Activated CD4-positive, alpha-beta memory T cell treated with anti-CD3 and anti-CD28 coated beads, Interleukin-2, amount 10 ng/mL, durations not matched to agents 7 days and 5 days (primary cell): ENCODE data around the gene SAMSN1. TPM values are rescaled to one million over a fixed set of nuclear protein-coding genes. Genes with fewer than 3 reads are reported as not detected.
A peak's percentile ranks its signal among the peaks of the same experiment; 100 is the strongest.

Experiments used
- CTCF ChIA-PET: fragments of 350-600 bp; sonication (Branson Sonifier 250); formaldehyde crosslinking; loops from one replicate; lab custom pipeline; 2021; ENCODE audit warnings: antibody characterized with exemption, inconsistent platforms; lab: Charles Lee
- POLR2A ChIA-PET: fragments of 350-600 bp; sonication (Branson Sonifier 250); formaldehyde crosslinking; loops from one replicate; lab custom pipeline; 2021; ENCODE audit warnings: antibody characterized with exemption; lab: Charles Lee
- DNase-seq: peaks from one replicate; pipeline ENCODE4 v3.0.0-alpha.2; 2020
- H3K27ac Mint-ChIP-seq: one replicate; pipeline ENCODE4 v1.8.0; 2021; ENCODE audit warnings: mild to moderate bottlenecking, mixed read lengths
- H3K27me3 Mint-ChIP-seq: one replicate; pipeline ENCODE4 v1.8.0; 2021; ENCODE audit warnings: mixed read lengths
- H3K36me3 Mint-ChIP-seq: one replicate; pipeline ENCODE4 v1.8.0; 2021; ENCODE audit warnings: low read depth, mixed read lengths
- H3K4me1 Mint-ChIP-seq: one replicate; pipeline ENCODE4 v1.8.0; 2021; ENCODE audit warnings: mixed read lengths
- H3K4me3 Mint-ChIP-seq: one replicate; pipeline ENCODE4 v1.8.0; 2021; ENCODE audit warnings: mild to moderate bottlenecking, mixed read lengths
- H3K9me3 Mint-ChIP-seq: one replicate; pipeline ENCODE4 v1.8.0; 2021; ENCODE audit warnings: mixed read lengths
- total RNA-seq, 2 experiments: library from RNA; stranded (reverse); gene quantifications; one replicate each; pipeline ENCODE4 v1.2.3, GENCODE V29; 2021

SAMSN1 gene
- total RNA-seq, 2 experiments from 2014 or later, result 87.1 to 91.0 TPM

DNA sequence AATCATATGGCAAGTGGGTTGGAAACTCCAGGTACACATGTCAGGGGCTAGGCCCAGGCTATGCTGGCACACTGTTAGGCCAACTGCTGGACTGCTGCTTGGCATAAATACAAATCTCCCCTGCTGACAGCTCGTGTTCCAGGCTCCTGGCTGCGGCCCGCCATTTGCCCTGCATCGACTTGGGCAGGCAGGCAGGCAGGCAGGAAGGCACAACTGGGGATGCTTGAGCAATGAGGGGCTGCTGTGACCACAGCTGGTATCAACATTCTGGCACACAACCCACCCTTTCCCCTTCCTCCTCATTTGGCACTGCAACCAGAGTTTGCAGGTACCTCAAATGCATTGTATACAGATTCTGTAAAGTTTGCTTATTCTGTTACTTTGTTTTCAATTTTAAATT is 53.2 kb downstream of the SAMSN1 start:
- Mint-ChIP-seq H3K27me3 (no peaks in the 10 kb centered on the region), H3K4me1 (peaks cover 29% of the 10 kb centered on the region), H3K9me3 (peaks cover 8% of the 10 kb centered on the region), H3K36me3 (peaks cover 79% of the 10 kb centered on the region), H3K27ac (no peak overlapping the region), H3K4me3 (no peak overlapping the region)
- no peak for DNase-seq
- ChIA-PET POLR2A (interaction anchor here (1.2 kb wide), 1 partner anchor 13 kb away, joined by 3 read pairs; no protein-coding TSS in a partner anchor), CTCF (no interaction called here)

DNA sequence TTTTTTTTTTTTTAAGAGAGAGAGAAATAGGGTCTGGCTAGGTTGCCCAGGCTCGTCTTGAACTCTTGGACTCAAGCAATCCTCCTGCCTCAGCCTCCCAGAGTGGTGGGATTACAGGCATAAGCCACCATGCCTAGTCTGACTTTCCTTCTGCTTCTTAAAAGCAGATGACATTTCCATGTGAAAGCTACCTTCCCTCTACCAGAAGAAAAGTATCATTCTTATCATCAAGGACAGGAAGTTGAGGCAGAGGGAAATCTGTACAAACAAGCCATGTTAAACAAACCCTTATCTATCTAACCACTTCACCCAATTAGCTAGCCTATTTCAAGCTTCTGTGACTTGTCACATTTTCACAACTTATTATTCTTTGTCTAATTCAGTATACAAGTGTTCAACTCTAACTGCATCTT is 54.8 kb downstream of the SAMSN1 start:
- Mint-ChIP-seq H3K27ac (no peak overlapping the region), H3K4me1 (peaks cover 41% of the 10 kb centered on the region), H3K4me3 (no peak overlapping the region), H3K9me3 (peaks cover 8% of the 10 kb centered on the region), H3K27me3 (no peaks in the 10 kb centered on the region), H3K36me3 (peaks cover 79% of the 10 kb centered on the region)
- POLR2A ChIA-PET, result interaction anchor here (1.1 kb wide), 1 partner anchor 10 kb away, joined by 3 read pairs; no protein-coding TSS in a partner anchor
- CTCF ChIA-PET, result interaction anchor here (1.0 kb wide), 1 partner anchor 247 kb away, joined by 3 read pairs; no protein-coding TSS in a partner anchor
- no peak for DNase-seq

DNA sequence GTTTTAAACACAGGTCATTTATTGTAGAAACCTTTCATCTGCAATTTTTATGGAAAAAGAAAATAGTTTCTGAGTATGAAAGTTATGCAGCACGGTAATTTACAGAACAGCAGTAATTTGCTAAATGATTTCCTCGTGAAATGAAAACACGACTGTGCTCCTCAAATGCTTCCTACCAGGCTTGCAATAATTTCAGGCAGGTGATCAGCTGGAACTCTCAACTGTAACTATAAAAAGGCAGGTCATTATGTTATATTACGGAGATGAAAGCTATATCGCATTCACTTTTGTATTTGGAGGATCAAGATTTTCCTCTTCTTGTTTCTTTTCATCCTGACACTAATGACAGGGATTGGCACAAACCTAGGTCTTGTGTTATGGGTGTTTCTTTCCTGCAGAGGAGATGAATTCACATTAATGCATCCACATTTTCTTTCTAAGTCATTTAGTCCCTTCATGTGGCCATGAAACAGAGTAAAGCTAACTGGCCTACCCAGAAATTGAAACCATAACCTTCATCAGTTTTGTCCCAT is 57.4 kb downstream of the SAMSN1 start:
- Mint-ChIP-seq H3K27ac (peak overlapping the region; percentile 62), H3K4me1 (peaks cover 56% of the 10 kb centered on the region), H3K9me3 (peaks cover 13% of the 10 kb centered on the region), H3K36me3 (peaks cover 78% of the 10 kb centered on the region), H3K4me3 (no peak overlapping the region), H3K27me3 (no peaks in the 10 kb centered on the region)
- ChIA-PET POLR2A (interaction anchor here (0.9 to 1.2 kb wide), 4 partner anchors 22 to 44 kb away, joined by 3 to 4 read pairs (median 4); no protein-coding TSS in a partner anchor), CTCF (interaction anchor here (1.3 kb wide), 1 partner anchor 249 kb away, joined by 3 read pairs; no protein-coding TSS in a partner anchor)
- no peak for DNase-seq

DNA sequence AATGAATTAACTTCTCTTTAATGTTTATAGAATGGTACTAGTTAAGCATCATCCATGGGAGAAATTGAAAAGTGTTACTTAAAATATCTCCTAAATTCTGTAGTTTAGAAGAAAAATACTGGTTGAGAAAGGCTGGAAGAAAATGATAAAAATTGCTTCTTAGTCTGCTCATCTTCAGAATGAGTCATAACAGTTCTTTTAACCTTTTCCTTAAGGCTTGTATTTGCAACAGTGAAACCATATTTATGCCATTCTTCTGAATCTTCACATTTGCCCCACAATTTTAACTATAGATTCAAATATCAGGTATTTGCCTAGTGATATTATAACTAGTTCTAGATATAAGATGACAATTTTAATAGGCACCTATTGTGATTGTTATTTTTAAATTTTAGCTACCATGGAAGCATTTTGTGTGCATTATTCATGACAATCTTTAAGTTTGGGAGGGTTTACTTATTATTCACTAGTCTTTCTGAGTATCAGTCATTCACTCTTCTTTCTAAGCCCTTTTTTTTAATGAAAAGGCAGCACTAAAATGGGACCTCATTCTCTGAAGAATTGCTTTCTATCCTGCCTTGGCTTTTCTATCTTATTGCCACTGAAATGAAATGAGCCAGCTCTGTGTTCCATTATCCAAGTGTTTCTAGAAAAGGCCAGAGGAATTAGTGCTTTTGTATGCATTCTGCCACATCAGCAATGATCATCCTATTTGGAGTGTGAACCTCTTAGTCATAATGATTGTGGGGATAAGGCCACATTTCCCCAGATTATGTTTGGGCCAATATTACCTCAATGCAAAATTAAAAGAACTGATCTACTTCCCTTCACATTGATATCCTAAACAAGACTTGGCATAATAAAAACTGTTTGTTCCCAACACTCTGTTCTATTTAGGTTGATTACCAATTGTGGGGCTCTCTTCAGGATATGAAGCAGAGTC is 58.4 kb downstream of the SAMSN1 start:
- peaks cover 20% of the 10 kb centered on the region for H3K9me3 Mint-ChIP-seq
- H3K4me1 Mint-ChIP-seq, result peaks cover 62% of the 10 kb centered on the region
- peaks cover 78% of the 10 kb centered on the region for H3K36me3 Mint-ChIP-seq
- ChIA-PET POLR2A (interaction anchor here (1.1 to 1.5 kb wide), 2 partner anchors 34 kb away, joined by 4 read pairs; no protein-coding TSS in a partner anchor), CTCF (interaction anchor here (1.3 kb wide), 1 partner anchor 250 kb away, joined by 3 read pairs; no protein-coding TSS in a partner anchor)
- no peak for DNase-seq
- peak overlapping the region; percentile 58 for H3K27ac Mint-ChIP-seq
- H3K27me3 Mint-ChIP-seq, result no peaks in the 10 kb centered on the region
- H3K4me3 Mint-ChIP-seq, result no peak overlapping the region

DNA sequence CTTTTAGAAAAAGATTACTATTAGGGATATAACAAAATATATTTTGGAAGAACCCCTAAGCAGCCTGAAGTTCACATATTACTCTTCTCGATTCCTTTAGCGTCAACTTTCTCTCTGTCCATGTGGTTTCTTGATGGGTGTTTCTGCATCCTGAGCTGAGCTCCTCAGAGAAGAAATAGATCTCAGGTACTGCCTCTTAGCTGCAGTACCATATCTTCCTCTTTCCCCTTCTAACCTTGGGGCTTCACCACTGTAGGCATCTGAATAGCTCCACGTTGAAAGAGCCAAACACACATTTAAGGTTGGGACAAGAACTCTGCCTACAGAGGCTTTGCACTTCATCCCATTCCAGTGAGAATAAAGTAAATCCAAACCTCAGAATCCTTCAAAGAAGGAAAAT is 59.2 kb downstream of the SAMSN1 start:
- ChIA-PET CTCF (no interaction called here), POLR2A (interaction anchor here (1.5 kb wide), 1 partner anchor 33 kb away, joined by 4 read pairs; no protein-coding TSS in a partner anchor)
- Mint-ChIP-seq H3K9me3 (peaks cover 23% of the 10 kb centered on the region), H3K36me3 (peaks cover 76% of the 10 kb centered on the region), H3K4me1 (peaks cover 71% of the 10 kb centered on the region), H3K4me3 (no peak overlapping the region), H3K27me3 (no peaks in the 10 kb centered on the region), H3K27ac (peak overlapping the region; percentile 47)
- DNase-seq, result no peak

DNA sequence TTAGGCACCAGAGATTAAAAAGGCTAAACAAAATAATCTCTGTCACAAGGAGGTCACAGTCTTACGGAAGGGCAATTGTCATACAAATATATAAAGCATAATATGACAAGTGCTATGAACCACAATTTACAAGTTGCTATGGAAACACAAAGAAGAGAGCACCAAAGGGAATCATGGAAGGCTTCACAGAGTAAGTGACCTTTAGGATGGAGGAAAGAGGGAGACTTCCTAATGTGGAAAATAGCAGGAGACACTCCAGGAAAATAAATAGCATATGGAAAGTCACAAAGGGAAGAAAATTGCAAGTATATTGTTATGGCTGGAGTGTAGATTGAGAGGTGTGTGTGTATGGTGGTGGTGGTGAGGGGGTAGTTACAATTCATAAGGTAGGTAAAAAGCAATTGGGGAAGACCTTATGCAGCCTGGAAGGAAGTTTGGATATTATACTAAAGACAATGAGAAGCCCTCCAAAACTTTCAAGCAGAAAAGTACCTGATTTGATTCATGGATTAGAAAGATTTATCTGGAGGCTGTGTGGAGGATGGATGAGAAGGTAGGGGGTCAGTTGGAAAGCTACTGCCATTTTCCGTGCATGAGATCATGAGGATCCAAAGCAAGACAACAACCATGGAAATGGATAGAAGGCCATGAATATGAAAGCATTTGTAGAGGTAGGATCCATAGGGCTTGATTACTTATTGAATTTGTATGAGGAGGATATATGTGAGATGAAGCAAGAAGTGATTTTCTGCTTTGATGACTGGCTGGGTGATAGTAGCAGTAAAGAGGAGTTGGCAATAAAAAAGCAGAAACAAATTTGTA is 61.7 kb downstream of the SAMSN1 start:
- POLR2A ChIA-PET, result interaction anchor here (1.6 to 4.8 kb wide), 3 partner anchors 30 to 254 kb away, joined by 3 to 39 read pairs (median 5); no protein-coding TSS in a partner anchor
- Mint-ChIP-seq H3K4me3 (no peak overlapping the region), H3K36me3 (peaks cover 68% of the 10 kb centered on the region), H3K27me3 (no peaks in the 10 kb centered on the region), H3K9me3 (peaks cover 23% of the 10 kb centered on the region), H3K4me1 (peaks cover 66% of the 10 kb centered on the region), H3K27ac (peak overlapping the region; percentile 47)
- CTCF ChIA-PET, result no interaction called here
- no peak for DNase-seq

DNA sequence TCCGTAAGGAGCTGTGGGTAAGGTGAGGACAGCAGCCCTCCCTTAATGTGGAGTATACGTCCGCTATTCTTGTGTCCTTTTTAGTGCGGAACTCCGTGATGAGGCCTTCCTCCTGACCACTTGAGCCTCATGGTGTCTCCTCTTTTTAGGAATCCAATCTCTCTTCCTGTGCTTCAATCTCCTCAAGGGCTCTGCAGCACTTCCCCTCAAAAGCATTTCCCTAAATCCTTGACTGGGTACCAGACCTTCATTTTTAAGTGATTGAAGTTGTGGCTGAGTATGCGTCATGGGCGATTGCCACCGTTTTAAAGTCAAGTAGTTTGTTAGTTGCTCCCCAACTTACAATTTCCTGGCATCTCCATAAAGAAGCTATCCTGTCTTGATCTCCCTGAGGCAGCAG is 62.8 kb downstream of the SAMSN1 start:
- H3K4me3 Mint-ChIP-seq, result no peak overlapping the region
- H3K27me3 Mint-ChIP-seq, result no peaks in the 10 kb centered on the region
- H3K9me3 Mint-ChIP-seq, result peaks cover 23% of the 10 kb centered on the region
- H3K4me1 Mint-ChIP-seq, result peaks cover 59% of the 10 kb centered on the region
- no peak for DNase-seq
- H3K36me3 Mint-ChIP-seq, result peaks cover 66% of the 10 kb centered on the region
- ChIA-PET POLR2A (interaction anchor here (0.7 to 4.8 kb wide), 12 partner anchors 29 to 255 kb away, joined by 3 to 39 read pairs (median 5); partner anchors contain the start of gene HSPA13), CTCF (interaction anchor here (1.0 to 2.0 kb wide), 2 partner anchors 29 to 290 kb away, joined by 3 to 6 read pairs; no protein-coding TSS in a partner anchor)
- H3K27ac Mint-ChIP-seq, result peak overlapping the region; percentile 64

DNA sequence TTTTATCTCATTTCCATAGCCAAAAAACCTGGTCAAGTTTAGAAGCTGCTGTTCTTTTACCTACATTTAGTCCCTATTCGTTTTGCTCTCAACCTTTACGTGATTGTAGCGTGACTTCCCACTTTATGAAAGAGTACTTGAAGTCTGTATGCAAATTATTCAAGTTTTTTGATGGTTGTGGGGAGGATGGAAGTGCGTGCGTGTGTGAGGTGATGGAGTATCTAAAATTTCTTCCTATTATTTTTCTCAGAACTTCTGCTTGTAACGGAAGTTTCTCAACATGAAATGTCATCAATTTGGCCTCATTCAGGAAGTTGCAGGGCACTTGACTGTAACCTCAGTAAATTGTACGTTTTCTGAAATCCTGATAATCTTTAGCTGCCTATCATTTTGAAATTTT is 64.0 kb downstream of the SAMSN1 start:
- H3K4me1 Mint-ChIP-seq, result peaks cover 48% of the 10 kb centered on the region
- ChIA-PET POLR2A (interaction anchor here (0.7 to 4.8 kb wide), 17 partner anchors 11 to 281 kb away, joined by 3 to 39 read pairs (median 5); partner anchors contain the start of gene HSPA13), CTCF (interaction anchor here (1.1 to 2.0 kb wide), 4 partner anchors 8 to 255 kb away, joined by 3 to 12 read pairs (median 4); partner anchors contain the start of gene HSPA13)
- H3K27me3 Mint-ChIP-seq, result no peaks in the 10 kb centered on the region
- DNase-seq, result peak; percentile 42
- H3K9me3 Mint-ChIP-seq, result peaks cover 25% of the 10 kb centered on the region
- peak overlapping the region; percentile 19 for H3K4me3 Mint-ChIP-seq
- H3K36me3 Mint-ChIP-seq, result peaks cover 55% of the 10 kb centered on the region
- H3K27ac Mint-ChIP-seq, result peak overlapping the region; percentile 87

DNA sequence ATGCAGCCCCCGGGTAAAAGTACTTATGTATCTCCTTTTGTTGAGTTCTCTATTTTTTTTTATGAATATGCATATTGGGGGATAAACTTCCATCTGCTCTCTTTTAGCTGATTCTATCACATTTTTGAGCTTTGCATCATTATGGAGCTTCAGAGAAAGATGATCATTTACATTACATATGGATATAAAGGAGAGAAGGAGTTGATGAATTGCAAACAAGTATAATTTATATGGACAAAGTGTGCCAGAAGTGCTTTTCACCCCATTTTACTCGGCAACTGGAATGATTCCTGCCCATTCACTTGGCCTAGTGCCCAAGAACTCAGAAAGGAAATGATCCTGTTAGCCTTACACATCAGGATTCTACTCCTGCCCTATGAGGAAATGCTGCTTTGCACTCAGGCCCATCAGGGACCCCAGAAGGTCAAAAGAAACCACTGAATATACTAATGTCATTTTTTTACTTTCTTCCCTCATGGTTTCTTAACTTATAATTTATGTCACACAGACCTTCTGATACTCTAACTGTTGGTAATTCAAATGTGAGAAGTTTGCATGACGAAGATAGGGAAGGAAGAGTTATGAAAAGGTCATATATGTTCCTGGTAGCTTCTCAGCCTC is 65.6 kb downstream of the SAMSN1 start:
- H3K27ac Mint-ChIP-seq, result peak overlapping the region; percentile 37
- CTCF ChIA-PET, result interaction anchor here (0.5 to 1.3 kb wide), 3 partner anchors 79 to 585 kb away, joined by 3 to 12 read pairs (median 3); partner anchors contain the start of gene NRIP1
- no peak overlapping the region for H3K4me3 Mint-ChIP-seq
- H3K4me1 Mint-ChIP-seq, result peaks cover 39% of the 10 kb centered on the region
- peaks cover 45% of the 10 kb centered on the region for H3K36me3 Mint-ChIP-seq
- POLR2A ChIA-PET, result interaction anchor here (1.8 to 4.8 kb wide), 4 partner anchors 27 to 196 kb away, joined by 4 to 39 read pairs (median 22); no protein-coding TSS in a partner anchor
- peaks cover 23% of the 10 kb centered on the region for H3K9me3 Mint-ChIP-seq
- H3K27me3 Mint-ChIP-seq, result no peaks in the 10 kb centered on the region
- DNase-seq, result no peak

DNA sequence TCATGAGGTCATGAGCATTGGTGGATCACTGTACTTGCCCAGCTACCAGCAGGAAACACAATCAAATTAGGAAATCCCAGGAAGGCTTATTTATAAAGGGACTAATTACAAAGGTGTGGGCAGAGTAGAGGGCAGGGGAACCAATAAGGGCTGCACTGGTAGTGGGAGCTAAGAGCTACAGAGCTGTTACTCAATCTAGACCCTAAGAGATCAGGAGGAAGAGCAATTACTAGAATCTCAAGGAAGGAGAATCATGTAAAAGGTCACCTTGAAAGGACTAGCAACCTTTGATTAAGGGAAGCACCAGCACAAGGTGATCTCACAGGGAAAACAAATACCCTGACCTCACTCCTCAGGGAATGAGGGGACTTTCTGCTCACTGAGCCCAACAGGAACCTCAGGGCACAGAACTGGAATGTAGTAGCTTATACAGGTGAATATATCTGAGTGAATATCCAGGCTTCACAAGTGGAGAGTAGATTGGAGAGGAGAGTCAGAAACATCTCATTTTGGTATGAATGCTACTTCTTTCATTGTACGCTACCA is 66.8 kb downstream of the SAMSN1 start:
- DNase-seq, result no peak
- H3K9me3 Mint-ChIP-seq, result peaks cover 19% of the 10 kb centered on the region
- H3K36me3 Mint-ChIP-seq, result peaks cover 33% of the 10 kb centered on the region
- no peak overlapping the region for H3K27ac Mint-ChIP-seq
- peaks cover 33% of the 10 kb centered on the region for H3K4me1 Mint-ChIP-seq
- no peak overlapping the region for H3K4me3 Mint-ChIP-seq
- CTCF ChIA-PET, result interaction anchor here (1.0 kb wide), 1 partner anchor 27 kb away, joined by 3 read pairs; no protein-coding TSS in a partner anchor
- H3K27me3 Mint-ChIP-seq, result no peaks in the 10 kb centered on the region
- POLR2A ChIA-PET, result interaction anchor here (0.6 to 4.8 kb wide), 2 partner anchors 25 to 27 kb away, joined by 4 to 39 read pairs; no protein-coding TSS in a partner anchor

DNA sequence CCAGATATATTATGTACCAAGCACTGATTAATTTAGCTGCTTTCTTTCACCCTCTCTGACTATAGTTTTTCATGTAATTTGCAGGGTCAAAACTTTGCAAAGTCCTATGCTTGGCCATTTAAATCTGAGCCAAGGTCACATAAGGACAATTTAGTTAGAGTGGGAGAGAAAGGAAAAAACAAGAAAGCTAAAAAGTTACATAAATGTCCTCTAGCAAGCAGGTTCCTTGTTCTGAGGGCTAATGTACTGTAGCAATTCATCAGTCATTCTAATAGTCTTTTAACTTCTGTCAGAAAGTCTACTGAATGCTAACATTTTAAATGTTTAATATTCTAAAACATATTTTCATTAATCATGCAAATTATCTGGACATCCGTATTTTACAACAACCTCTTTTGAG is 68.3 kb downstream of the SAMSN1 start:
- POLR2A ChIA-PET, result no interaction called here
- Mint-ChIP-seq H3K4me1 (peaks cover 20% of the 10 kb centered on the region), H3K4me3 (no peak overlapping the region), H3K9me3 (peaks cover 8% of the 10 kb centered on the region), H3K36me3 (peaks cover 18% of the 10 kb centered on the region), H3K27me3 (no peaks in the 10 kb centered on the region), H3K27ac (no peak overlapping the region)
- no peak for DNase-seq
- CTCF ChIA-PET, result interaction anchor here (1.2 kb wide), 1 partner anchor 260 kb away, joined by 4 read pairs; no protein-coding TSS in a partner anchor
